ENCODE measurements around the gene ZNF598.

The ZNF598 gene

GRCh38 chr16:1984347-1985225 is 25.0 kb downstream of the ZNF598 start:
- ChIA-PET POLR2A (interaction anchor here (1.0 to 6.3 kb wide), 7 partner anchors 11 to 171 kb away, joined by 3 to 46 read pairs (median 6); partner anchors contain the start of genes RPS2, TBL3 and TRAF7), CTCF (interaction anchor here (0.7 to 4.5 kb wide), 3 partner anchors 20 to 1235 kb away, joined by 3 to 28 read pairs (median 3); no protein-coding TSS in a partner anchor)
- H3K27ac ChIP-seq (ENCODE audit: extremely low read depth, low read depth, low read length) = peak overlapping the region; percentile 83
- no peaks in the 10 kb centered on the region for H3K9me3 ChIP-seq (ENCODE audit: control insufficient read depth, insufficient read depth, low read depth, low read length)
- H3K36me3 ChIP-seq (ENCODE audit: control insufficient read depth in 2 of 2, insufficient read depth in 1 of 2, low read length in 2 of 2) = peaks cover 0 to 25% of the 10 kb centered on the region in 2 experiments; a peak in 1 of 3 replicates
- peaks cover 7% of the 10 kb centered on the region; the same call in 1 of the 2 replicates for H3K4me1 ChIP-seq (ENCODE audit: control insufficient read depth, insufficient read depth, low read length)
- peak overlapping the region; percentile 73 for H3K4me3 ChIP-seq (ENCODE audit: low read depth, low read length)
- TF ChIP-seq ZBTB17 (tag by site-specific recombination; IDR thresholded peaks at IDR 0.05) (peak; percentile 76), ZBTB20 (tag by site-specific recombination; IDR thresholded peaks at IDR 0.05) (peak; percentile 19; the same call in 1 of the 2 replicates), ZIC2 (tag by site-specific recombination; IDR thresholded peaks at IDR 0.05) (peak; percentile 80), ZNF639 (tag by site-specific recombination; IDR thresholded peaks at IDR 0.05) (peak; percentile 18; the same call in 1 of the 2 replicates), SCRT2 (tag by site-specific recombination; IDR thresholded peaks at IDR 0.05) (peak; percentile 77), GLIS1 (tag by site-specific recombination; IDR thresholded peaks at IDR 0.05) (0 out of 2 replicates have a peak, but pooled peaks have one; percentile 31), ZNF677 (tag by site-specific recombination; IDR thresholded peaks at IDR 0.05) (0 out of 2 replicates have a peak, but pooled peaks have one; percentile 2), ZFHX2 (tag by site-specific recombination; conservative IDR thresholded peaks at IDR 0.05) (peak; percentile 41), ZNF335 (tag by site-specific recombination; conservative IDR thresholded peaks at IDR 0.05) (peak; percentile 57), ZNF513 (tag by site-specific recombination; IDR thresholded peaks at IDR 0.05) (0 out of 2 replicates have a peak, but pooled peaks have one; percentile 5), ZNF24 (tag by site-specific recombination; IDR thresholded peaks at IDR 0.05) (no peak), ZNF629 (tag by site-specific recombination; IDR thresholded peaks at IDR 0.05) (no peak), OVOL3 (tag by site-specific recombination; IDR thresholded peaks at IDR 0.05) (no peak), EGR2 (tag by site-specific recombination; IDR thresholded peaks at IDR 0.05; ENCODE audit: low read depth) (0 out of 2 replicates have a peak, but pooled peaks have one; percentile 26), PATZ1 (tag by site-specific recombination; IDR thresholded peaks at IDR 0.05) (peak; percentile 27; the same call in 1 of the 2 replicates), ZNF660 (tag by site-specific recombination; IDR thresholded peaks at IDR 0.05) (peak; percentile 9; the same call in 1 of the 2 replicates), ZNF792 (tag by site-specific recombination; IDR thresholded peaks at IDR 0.05) (no peak)
